Mammary microvascular endothelial cell (primary cell): ENCODE measurements around the gene MPPED1. TPM values are rescaled to one million over a fixed set of nuclear protein-coding genes. Genes with fewer than 3 reads are reported as not detected.

Experiments used
- total RNA-seq: library from RNA; depleted of rRNA; stranded (reverse); fragments of >200 nt; gene quantifications from 2 replicates; pipeline ENCODE4 v1.2.3, GENCODE V29; 2015

The MPPED1 gene
- not detected in 2 replicates for total RNA-seq

GRCh38 chr22:43411869-43412807 is at the start of gene MPPED1:
TSS of gene MPPED1 (plus strand) at chr22:43412014. CDS start at chr22:43424986, 12,972 bp downstream.

Other genes starting within 250 kb of the MPPED1 start
- gene TTLL12, start 224.9 kb upstream of the MPPED1 start, total RNA-seq: 78.5 and 89.1 TPM in 2 replicates
- gene SCUBE1, start 68.6 kb upstream of the MPPED1 start, total RNA-seq: under 0.01 and 0.30 TPM in 2 replicates